Transverse colon (tissue), 3 donors: ENCODE results near the gene CDC42SE1.

Source experiments
- CTCF ChIP-seq, 5 experiments: fragments of 200-600 bp in 3 of 5; fragments of 450-650 bp in 2 of 5; sonication (generic) in 3 of 5; IDR thresholded peaks; 1 replicate in 2 of 5; 2 replicates in 3 of 5; pipeline ENCODE4 v1.5.1; 2016 to 2017; ENCODE audit warnings: antibody characterized with exemption in 5 of 5, inconsistent platforms in 3 of 5, mild to moderate bottlenecking in 2 of 5, moderate library complexity in 1 of 5
- EP300 ChIP-seq: sonication (generic); formaldehyde crosslinking; IDR thresholded peaks from one replicate; pipeline ENCODE4 v1.6.1; 2017; ENCODE audit warnings: antibody characterized with exemption, low read depth

GRCh38 chr1:151047591-151047924, 11.9 kb downstream of the CDC42SE1 start, which contains the start of gene C1orf56:
- TF ChIP-seq CTCF (IDR thresholded peaks at IDR 0.05) (no peak), EP300 (no peak)
